HFF-Myc (cell line): ENCODE data around the gene NSMF.

Source experiments
- DNase-seq: peaks from one replicate; pipeline ENCODE4 v3.0.0-alpha.2; 2011; ENCODE audit warnings: low read depth; ENCODE audit errors: extremely low read depth
- H3K4me3 ChIP-seq: replicated peaks from 2 replicates; pipeline ENCODE4 v1.5.1; 2011; ENCODE audit warnings: low read depth, mild to moderate bottlenecking, control low read depth, low read length
- CTCF ChIP-seq: IDR thresholded peaks from 2 replicates; pipeline ENCODE4 v1.5.1; 2012; ENCODE audit warnings: mild to moderate bottlenecking, low read depth, low read length, control low read depth; ENCODE audit errors: missing control alignments

NSMF gene

GRCh38 chr9:137491735-137492432 lies 32.8 kb upstream of the NSMF start:
- no peak overlapping the region for H3K4me3 ChIP-seq
- DNase-seq: no peak
- TF ChIP-seq CTCF: no peak

- no peak for TF ChIP-seq CTCF
- no peak overlapping the region for H3K4me3 ChIP-seq
- no peak for DNase-seq
Observed at GRCh38 chr9:137490532-137491186, 31.5 kb upstream of the NSMF start.

GRCh38 chr9:137488906-137489305 lies 29.8 kb upstream of the NSMF start:
- DNase-seq: no peak
- no peak for TF ChIP-seq CTCF
- no peak overlapping the region for H3K4me3 ChIP-seq

- TF ChIP-seq CTCF: no peak
- DNase-seq: no peak
Observed at GRCh38 chr9:137488327-137488653, 29.2 kb upstream of the NSMF start.

GRCh38 chr9:137487454-137488326 lies 28.6 kb upstream of the NSMF start:
- no peak for TF ChIP-seq CTCF
- no peak for DNase-seq
- H3K4me3 ChIP-seq: no peak overlapping the region

More at GRCh38 chr9:137488327-137488653, 29.2 kb upstream of the NSMF start:
- no peak overlapping the region for H3K4me3 ChIP-seq

GRCh38 chr9:137486545-137487453 lies 27.7 kb upstream of the NSMF start:
- DNase-seq: no peak
- H3K4me3 ChIP-seq: no peak overlapping the region
- no peak for TF ChIP-seq CTCF
